Tibial artery (tissue), 4 donors: ENCODE data around the gene JUNB.

Source experiments
- DNase-seq, 2 donors: peaks; one replicate each; pipeline ENCODE4 v3.0.0-alpha.2; 2019
- H3K27ac ChIP-seq, 2 donors: fragments of 200-600 bp; sonication (generic) in 1 of 2; 1 replicate in 1 of 2; 2 replicates in 1 of 2; pipeline ENCODE4 v1.5.1; 2018 to 2019; ENCODE audit warnings: mild to moderate bottlenecking in 1 of 2
- H3K27me3 ChIP-seq, 2 donors: fragments of 200-600 bp; sonication (generic) in 1 of 2; one replicate each; pipeline versions ENCODE4 v1.5.1 to v1.6.0; 2016 to 2019
- H3K36me3 ChIP-seq, 3 donors: fragments of 200-600 bp; sonication (generic) in 2 of 3; one replicate each; pipeline ENCODE4 v1.5.1; 2016 to 2019; ENCODE audit warnings: mild to moderate bottlenecking in 2 of 3
- H3K4me1 ChIP-seq, 4 donors: fragments of 200-600 bp; sonication (generic) in 2 of 4; 1 replicate in 3 of 4; 2 replicates in 1 of 4; pipeline ENCODE4 v1.5.1; 2016 to 2019
- H3K4me3 ChIP-seq, 2 donors: fragments of 200-600 bp; sonication (generic) in 1 of 2; 1 replicate in 1 of 2; 2 replicates in 1 of 2; pipeline ENCODE4 v1.5.1; 2018 to 2019; ENCODE audit warnings: mild to moderate bottlenecking in 2 of 2
- H3K9me3 ChIP-seq, 3 donors: fragments of 200-600 bp; sonication (generic) in 1 of 3; one replicate each; pipeline ENCODE4 v1.5.1; 2016 to 2019
- intact Hi-C: fragments of 100-400 bp; cut with DNase I; formaldehyde crosslinking; loops from one replicate; pipeline ENCODE4 v1.15.0; 2023; ENCODE audit warnings: low total_unique reads
- TF ChIP-seq, protein P1 (sequence below), 2 experiments: fragments of 200-600 bp in 1 of 2; fragments of 450-650 bp in 1 of 2; IDR thresholded peaks; one replicate each; pipeline ENCODE4 v1.5.1; 2017 to 2019; ENCODE audit warnings: antibody characterized with exemption in 2 of 2, mild to moderate bottlenecking in 1 of 2, moderate library complexity in 1 of 2

The JUNB gene

DNA sequence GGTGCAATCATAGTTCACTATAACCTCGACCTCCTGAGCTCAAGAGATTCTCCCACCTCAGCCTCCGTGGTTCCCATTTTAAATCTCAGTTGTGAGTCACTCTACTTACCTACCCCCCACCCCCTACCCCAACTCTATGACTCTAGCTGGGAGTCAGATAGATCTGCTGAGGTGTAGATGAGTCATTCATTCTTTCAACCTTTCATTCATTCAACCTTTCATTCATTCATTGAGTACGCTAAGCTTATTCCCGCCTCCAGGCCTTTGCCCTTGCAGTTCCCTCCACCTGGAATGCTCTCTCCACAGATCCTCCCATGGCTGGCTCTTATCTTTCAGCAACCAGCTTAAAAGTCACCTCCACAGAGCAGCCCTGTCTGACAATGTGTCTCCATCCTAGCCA is 45.9 kb downstream of the JUNB start:
- TF ChIP-seq, protein P1, sequence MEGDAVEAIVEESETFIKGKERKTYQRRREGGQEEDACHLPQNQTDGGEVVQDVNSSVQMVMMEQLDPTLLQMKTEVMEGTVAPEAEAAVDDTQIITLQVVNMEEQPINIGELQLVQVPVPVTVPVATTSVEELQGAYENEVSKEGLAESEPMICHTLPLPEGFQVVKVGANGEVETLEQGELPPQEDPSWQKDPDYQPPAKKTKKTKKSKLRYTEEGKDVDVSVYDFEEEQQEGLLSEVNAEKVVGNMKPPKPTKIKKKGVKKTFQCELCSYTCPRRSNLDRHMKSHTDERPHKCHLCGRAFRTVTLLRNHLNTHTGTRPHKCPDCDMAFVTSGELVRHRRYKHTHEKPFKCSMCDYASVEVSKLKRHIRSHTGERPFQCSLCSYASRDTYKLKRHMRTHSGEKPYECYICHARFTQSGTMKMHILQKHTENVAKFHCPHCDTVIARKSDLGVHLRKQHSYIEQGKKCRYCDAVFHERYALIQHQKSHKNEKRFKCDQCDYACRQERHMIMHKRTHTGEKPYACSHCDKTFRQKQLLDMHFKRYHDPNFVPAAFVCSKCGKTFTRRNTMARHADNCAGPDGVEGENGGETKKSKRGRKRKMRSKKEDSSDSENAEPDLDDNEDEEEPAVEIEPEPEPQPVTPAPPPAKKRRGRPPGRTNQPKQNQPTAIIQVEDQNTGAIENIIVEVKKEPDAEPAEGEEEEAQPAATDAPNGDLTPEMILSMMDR (IDR thresholded peaks at IDR 0.05): no peak
- H3K27me3 ChIP-seq: peaks cover 15 to 100% of the 10 kb centered on the region in 2 donors
- H3K4me1 ChIP-seq: peaks cover 0 to 55% (median 36%) of the 10 kb centered on the region in 4 donors
- H3K27ac ChIP-seq: no peak overlapping the region
- no peak for DNase-seq
- no peaks in the 10 kb centered on the region for H3K9me3 ChIP-seq
- no peaks in the 10 kb centered on the region for H3K36me3 ChIP-seq
- H3K4me3 ChIP-seq: no peak overlapping the region
- intact Hi-C loops: no loop called here

DNA sequence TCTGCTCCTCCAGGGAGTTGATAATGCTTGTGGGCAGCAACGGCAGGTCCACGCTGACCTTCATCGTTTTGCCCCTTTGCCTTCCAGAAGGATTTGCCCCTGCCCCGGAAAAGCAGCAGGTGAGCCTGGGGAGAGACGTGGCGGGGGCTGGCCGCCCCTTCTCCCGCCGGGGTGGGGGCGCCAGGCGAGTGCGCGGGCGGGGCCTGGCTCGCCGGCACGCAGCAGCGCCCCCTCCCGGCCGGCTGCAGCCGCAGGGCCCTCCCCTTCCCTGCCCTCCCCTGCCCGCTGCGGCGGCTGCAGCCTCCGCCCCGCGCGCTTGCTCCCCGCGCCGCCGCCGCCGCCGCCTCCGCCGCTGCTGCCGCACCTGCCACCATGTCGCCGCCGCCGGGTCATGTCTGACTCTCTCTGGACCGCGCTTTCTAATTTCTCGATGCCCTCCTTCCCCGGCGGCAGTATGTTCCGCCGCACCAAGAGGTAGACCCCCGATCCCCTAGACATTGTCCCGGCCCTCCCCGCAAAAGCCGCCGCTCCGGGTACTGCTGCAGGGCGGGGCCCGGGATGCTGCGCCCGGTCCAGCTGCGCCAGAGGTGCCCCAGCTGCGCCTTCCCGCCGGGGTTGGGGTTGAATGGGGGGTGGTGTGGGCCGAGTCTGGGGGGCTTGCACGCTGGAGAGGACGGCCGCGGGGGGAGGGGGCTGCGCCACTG is 47.0 kb downstream of the JUNB start, which contains the start of gene MAST1:
MAST1 (plus strand) TSS at position 334 of the 704 bp plus-strand sequence; CDS start at position 392, 58 bp downstream.
- Histone ChIP-seq H3K9me3 (no peaks in the 10 kb centered on the region), H3K4me1 (peaks cover 0 to 44% (median 30%) of the 10 kb centered on the region in 4 donors), H3K27ac (no peak within 1 kb of the TSS), H3K36me3 (no peaks in the 10 kb centered on the region), H3K27me3 (peaks cover 15 to 100% of the 10 kb centered on the region in 2 donors), H3K4me3 (peak within 1 kb of the TSS; percentile 13 to 36)
- intact Hi-C loops: no loop called here
- TF ChIP-seq, protein P1 (IDR thresholded peaks at IDR 0.05): peak in 1 of 2 experiments; percentile 18
- DNase-seq: no peak

DNA sequence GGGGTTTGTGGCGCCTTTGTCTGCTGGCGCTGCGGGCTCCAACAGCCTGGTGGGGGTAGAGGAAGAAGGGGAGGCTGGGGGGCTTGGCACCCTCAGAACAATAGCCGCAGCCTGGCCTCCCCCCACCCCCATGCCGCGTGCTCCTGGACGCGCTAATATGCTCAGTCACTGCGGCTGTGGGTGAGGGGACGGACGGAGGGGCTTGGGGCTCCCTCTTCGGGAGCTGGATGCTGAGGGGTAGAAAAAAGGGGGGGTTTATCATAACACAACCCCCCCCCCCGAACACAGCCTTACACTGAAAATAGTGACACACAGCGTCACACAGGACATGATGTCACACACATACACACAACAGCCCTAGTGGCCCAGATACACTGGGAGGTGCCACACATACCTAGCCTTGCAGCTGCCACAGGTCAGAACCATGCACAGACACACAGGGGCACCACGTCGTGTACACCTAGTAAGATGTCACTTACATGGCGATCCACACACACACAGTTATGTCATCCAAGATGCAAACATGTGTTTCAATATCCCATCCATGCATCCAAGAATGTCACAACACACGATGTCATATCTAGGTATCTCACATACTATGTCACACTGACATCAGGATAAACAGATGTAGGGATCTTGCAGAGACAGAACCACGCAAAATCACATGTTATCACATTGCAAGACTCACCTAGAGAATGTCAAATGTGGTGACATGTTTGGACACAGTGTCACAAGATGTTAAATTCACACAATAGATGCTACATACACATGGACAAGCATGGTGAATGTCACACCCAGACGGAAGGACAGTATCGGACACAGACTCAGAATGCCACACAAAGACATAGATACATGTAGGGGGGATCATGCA is 47.8 kb downstream of the JUNB start:
- H3K9me3 ChIP-seq: no peaks in the 10 kb centered on the region
- H3K4me1 ChIP-seq: peaks cover 0 to 37% (median 23%) of the 10 kb centered on the region in 4 donors
- no peak overlapping the region for H3K27ac ChIP-seq
- intact Hi-C loops: no loop called here
- TF ChIP-seq, protein P1 (IDR thresholded peaks at IDR 0.05): no peak
- no peak for DNase-seq
- H3K27me3 ChIP-seq: peaks cover 15 to 99% of the 10 kb centered on the region in 2 donors
- H3K4me3 ChIP-seq: peak overlapping the region in 1 of 2 donors; percentile 36
- no peaks in the 10 kb centered on the region for H3K36me3 ChIP-seq

DNA sequence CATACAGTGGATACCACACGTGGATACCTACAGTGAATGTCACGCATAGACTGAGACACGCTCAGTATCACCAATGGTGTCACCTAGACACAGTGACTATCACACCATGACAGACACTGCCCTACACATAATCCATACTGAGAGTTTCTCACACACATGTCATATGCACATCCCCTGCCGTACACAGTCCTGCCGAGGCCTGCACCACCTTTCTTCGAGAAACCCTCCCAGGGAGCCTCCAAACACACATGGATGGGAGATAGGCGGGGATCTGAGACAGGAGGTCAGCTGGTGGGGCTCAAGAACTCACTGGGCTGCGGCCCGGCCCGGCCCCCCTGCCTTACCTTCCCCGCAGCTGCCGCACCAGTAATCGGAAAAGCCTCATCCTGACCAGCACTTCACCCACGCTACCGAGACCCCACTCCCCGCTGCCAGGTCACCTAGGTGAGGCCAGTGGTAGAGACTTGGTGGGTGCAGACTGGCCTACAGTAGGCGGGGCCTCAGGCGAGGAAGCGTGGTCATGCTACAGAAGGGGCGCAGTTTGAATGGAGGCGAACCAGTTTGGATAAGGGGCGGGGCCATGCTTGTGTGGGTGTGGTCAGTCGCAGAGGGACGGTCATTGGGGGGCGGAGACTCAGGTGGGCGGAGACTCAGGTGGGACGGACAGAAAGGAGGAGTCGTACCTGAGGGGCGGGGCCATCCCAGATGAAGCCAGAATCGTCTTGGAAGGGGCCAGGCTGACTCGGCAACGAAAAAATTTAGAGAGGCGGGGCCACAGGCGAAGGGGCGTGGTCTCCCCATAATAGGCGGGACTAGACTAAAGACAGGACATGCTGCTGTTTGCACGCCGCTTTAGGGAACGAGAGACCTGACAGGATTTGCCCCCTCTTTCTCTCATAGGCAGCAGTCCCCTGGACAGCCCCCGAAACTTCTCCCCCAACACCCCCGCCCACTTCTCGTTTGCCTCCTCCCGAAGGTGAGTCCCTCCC is 49.1 kb downstream of the JUNB start:
- Histone ChIP-seq H3K27ac (no peak overlapping the region), H3K4me3 (no peak overlapping the region), H3K27me3 (peaks cover 10 to 95% of the 10 kb centered on the region in 2 donors), H3K9me3 (no peaks in the 10 kb centered on the region), H3K36me3 (no peaks in the 10 kb centered on the region), H3K4me1 (peaks cover 0 to 24% (median 20%) of the 10 kb centered on the region in 4 donors)
- no peak for DNase-seq
- TF ChIP-seq, protein P1 (IDR thresholded peaks at IDR 0.05): no peak
- intact Hi-C loops: no loop called here

DNA sequence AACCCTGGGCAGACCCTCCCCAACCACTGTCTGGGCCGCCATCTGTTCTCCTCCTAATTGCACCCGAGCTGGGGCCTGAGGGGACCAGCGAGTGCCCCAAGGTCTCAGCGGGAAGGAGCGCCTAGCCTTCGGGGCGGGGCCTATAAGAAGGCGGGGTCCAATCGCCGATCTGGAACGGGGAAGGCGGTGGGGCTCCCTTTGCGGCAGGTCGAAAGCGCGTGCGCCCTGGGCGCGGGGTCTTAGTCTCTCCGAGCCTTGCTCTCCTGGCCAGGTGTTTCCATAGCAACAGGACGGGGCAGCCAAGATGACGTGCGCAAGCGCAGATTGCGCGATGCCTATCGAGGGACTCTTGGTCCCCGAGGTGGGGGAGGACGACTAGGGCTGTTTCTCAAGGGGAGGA is 49.8 kb downstream of the JUNB start:
- Histone ChIP-seq H3K36me3 (no peaks in the 10 kb centered on the region), H3K27me3 (peaks cover 10 to 91% of the 10 kb centered on the region in 2 donors), H3K27ac (no peak overlapping the region), H3K9me3 (no peaks in the 10 kb centered on the region), H3K4me1 (peaks cover 0 to 23% (median 20%) of the 10 kb centered on the region in 4 donors), H3K4me3 (no peak overlapping the region)
- DNase-seq: no peak
- intact Hi-C loops: no loop called here
- TF ChIP-seq, protein P1 (IDR thresholded peaks at IDR 0.05): no peak
